AG04450 (cell line): Measurements from ENCODE around the gene ZNF367. TPM values are rescaled to one million over a fixed set of nuclear protein-coding genes. Genes with fewer than 3 reads are reported as not detected.

Experiments used
- CTCF ChIA-PET: fragments of 300-600, 350-600 bp; formaldehyde crosslinking; extraction: SDS; loops from one replicate; lab custom pipeline; 2022; ENCODE audit warnings: antibody characterized with exemption, inconsistent platforms; lab: Charles Lee
- POLR2A ChIA-PET: fragments of 350-600 bp; formaldehyde crosslinking; extraction: SDS; loops from one replicate; lab custom pipeline; 2021; ENCODE audit warnings: antibody characterized with exemption, inconsistent platforms; lab: Yijun Ruan, JAX
- DNase-seq: peaks from one replicate; pipeline ENCODE4 v3.0.0-alpha.2; 2011; ENCODE audit warnings: low read depth, low spot score
- H3K27ac ChIP-seq: one replicate; pipeline ENCODE4 v1.5.1; 2012; ENCODE audit warnings: low read depth, low read length, control low read depth
- H3K27me3 ChIP-seq: one replicate; pipeline ENCODE4 v1.6.0; 2012; ENCODE audit warnings: low read length; ENCODE audit not compliant: control insufficient read depth, insufficient read depth
- H3K4me3 ChIP-seq: 2 replicates; pipeline ENCODE4 v1.5.1; 2011; ENCODE audit warnings: mild to moderate bottlenecking, low read depth, low read length, control low read depth
- H3K9me3 ChIP-seq: 2 replicates; pipeline ENCODE4 v1.5.1; 2012; ENCODE audit warnings: low read length; ENCODE audit not compliant: control insufficient read depth, insufficient read depth
- polyA minus RNA-seq: library from RNA; depleted of rRNA, polyadenylated mRNA; stranded (reverse); fragments of >200 nt; gene quantifications from 2 replicates; pipeline ENCODE4 v1.2.3, GENCODE V29; 2011; rRNA and poly(A)+ RNA removed
- polyA plus RNA-seq: library from polyadenylated mRNA; depleted of rRNA; stranded (reverse); fragments of >200 nt; gene quantifications from 2 replicates; pipeline ENCODE4 v1.2.3, GENCODE V29; 2011; rRNA removed
- TF ChIP-seq, protein P1 (sequence below): IDR thresholded peaks from 2 replicates; pipeline ENCODE4 v1.5.1; 2011; ENCODE audit warnings: low read depth, low read length, control low read depth, inconsistent platforms

ZNF367 gene
- polyA plus RNA-seq (0.36 and 0.60 TPM in 2 replicates), polyA minus RNA-seq (0.69 and 0.74 TPM in 2 replicates)

DNA sequence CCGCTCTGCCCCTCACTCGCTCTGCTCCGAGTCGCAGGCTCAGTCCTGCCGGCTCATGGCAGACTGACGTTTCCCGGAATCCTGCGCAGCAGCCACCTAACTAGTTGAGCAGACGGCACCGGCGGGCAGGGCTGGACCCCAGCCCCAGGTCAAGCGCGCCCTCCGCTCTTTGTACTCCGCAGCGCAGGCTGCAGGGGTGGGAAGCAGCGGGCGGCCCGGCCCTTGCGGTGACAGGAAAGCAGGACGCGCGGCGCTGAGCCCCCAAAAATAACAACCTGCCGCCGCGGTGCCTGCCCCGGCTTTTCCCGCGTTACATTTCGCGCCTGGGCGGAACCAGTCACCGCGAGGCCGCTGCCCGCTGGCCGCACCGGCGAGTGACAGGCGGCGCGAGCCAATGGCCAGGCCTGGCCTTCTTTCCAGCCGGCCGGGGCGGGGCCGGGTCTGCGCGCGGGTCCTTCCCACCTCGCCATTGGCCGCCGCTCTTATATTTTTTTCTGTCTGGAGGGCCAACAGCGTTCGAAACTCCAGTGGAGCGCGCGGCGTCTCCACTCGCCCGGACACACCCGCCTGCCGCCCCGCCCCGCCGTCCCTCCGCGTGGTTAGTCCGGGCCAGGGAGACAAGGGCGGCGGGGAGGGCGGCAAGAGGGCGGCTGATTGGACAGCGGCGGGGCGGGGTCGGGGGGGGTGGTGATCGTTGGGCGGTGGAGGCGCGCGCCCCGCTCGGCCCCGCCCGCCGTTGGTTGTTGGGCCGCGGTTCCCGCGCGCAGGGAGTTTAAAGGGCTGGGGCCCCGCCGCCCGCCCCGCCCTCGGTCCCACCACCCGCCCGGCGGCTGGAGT is at the start of gene ZNF367:
Gene ZNF367 (minus strand): TSS at position 288 of the 837 bp plus-strand sequence. CDS start 338 bp downstream, outside the sequence.
- CTCF ChIA-PET: no interaction called here
- peak; percentile 90 for DNase-seq
- POLR2A ChIA-PET: no interaction called here

GRCh38 chr9:96467784-96468183 is 49.6 kb upstream of the ZNF367 start:
- CTCF ChIA-PET: interaction anchor here (0.6 kb wide), 1 partner anchor 17 kb away, joined by 3 read pairs; no protein-coding TSS in a partner anchor
- POLR2A ChIA-PET: no interaction called here
- no peak overlapping the region for H3K27ac ChIP-seq
- no peaks in the 10 kb centered on the region for H3K27me3 ChIP-seq
- no peak overlapping the region for H3K4me3 ChIP-seq
- no peak for DNase-seq
- TF ChIP-seq, protein P1, sequence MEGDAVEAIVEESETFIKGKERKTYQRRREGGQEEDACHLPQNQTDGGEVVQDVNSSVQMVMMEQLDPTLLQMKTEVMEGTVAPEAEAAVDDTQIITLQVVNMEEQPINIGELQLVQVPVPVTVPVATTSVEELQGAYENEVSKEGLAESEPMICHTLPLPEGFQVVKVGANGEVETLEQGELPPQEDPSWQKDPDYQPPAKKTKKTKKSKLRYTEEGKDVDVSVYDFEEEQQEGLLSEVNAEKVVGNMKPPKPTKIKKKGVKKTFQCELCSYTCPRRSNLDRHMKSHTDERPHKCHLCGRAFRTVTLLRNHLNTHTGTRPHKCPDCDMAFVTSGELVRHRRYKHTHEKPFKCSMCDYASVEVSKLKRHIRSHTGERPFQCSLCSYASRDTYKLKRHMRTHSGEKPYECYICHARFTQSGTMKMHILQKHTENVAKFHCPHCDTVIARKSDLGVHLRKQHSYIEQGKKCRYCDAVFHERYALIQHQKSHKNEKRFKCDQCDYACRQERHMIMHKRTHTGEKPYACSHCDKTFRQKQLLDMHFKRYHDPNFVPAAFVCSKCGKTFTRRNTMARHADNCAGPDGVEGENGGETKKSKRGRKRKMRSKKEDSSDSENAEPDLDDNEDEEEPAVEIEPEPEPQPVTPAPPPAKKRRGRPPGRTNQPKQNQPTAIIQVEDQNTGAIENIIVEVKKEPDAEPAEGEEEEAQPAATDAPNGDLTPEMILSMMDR: no peak
- H3K9me3 ChIP-seq: no peaks in the 10 kb centered on the region

More for the DNA sequence above, at the start of gene ZNF367:
- Histone ChIP-seq H3K27ac (peak within 1 kb of the TSS; percentile 83), H3K27me3 (no peaks in the 10 kb centered on the region), H3K4me3 (peak within 1 kb of the TSS; percentile 95), H3K9me3 (no peaks in the 10 kb centered on the region)
- TF ChIP-seq, protein P1: no peak

DNA sequence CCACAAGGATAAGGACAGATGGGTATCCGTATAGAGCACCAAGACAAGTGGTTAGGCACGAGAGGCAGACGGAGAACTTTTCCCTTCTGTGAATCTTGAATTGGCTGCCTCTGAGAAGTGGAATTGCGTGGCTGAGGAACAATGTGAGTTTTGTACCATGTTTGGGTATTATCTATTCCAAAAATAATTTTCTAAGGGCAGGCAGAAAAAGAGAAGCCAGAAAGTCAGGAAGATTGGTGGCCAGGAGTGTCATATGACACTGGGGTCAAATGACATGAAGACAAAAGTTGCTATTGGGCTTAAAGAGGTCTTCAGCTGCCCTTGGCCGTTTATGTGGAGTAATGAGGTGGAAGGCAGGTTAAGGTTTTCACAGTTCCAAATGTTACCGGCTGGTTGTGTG is 46.3 kb upstream of the ZNF367 start:
- Histone ChIP-seq H3K9me3 (no peaks in the 10 kb centered on the region), H3K27me3 (no peaks in the 10 kb centered on the region), H3K4me3 (no peak overlapping the region), H3K27ac (no peak overlapping the region)
- no peak for DNase-seq
- ChIA-PET CTCF (no interaction called here), POLR2A (no interaction called here)
- TF ChIP-seq, protein P1: no peak

GRCh38 chr9:96462541-96462940 is 44.4 kb upstream of the ZNF367 start:
- ChIA-PET POLR2A (no interaction called here), CTCF (no interaction called here)
- no peak for DNase-seq
- no peaks in the 10 kb centered on the region for H3K27me3 ChIP-seq
- no peaks in the 10 kb centered on the region for H3K9me3 ChIP-seq
- no peak overlapping the region for H3K4me3 ChIP-seq
- H3K27ac ChIP-seq: no peak overlapping the region
- TF ChIP-seq, protein P1: no peak

- H3K4me3 ChIP-seq: no peak overlapping the region
- no peak for DNase-seq
- ChIA-PET POLR2A (no interaction called here), CTCF (interaction anchor here (0.5 to 0.9 kb wide), 2 partner anchors 133 to 143 kb away, joined by 3 to 4 read pairs; no protein-coding TSS in a partner anchor)
- peak overlapping the region; percentile 21 for H3K27ac ChIP-seq
- TF ChIP-seq, protein P1: no peak
- H3K9me3 ChIP-seq: no peaks in the 10 kb centered on the region
- no peaks in the 10 kb centered on the region for H3K27me3 ChIP-seq
Observed at GRCh38 chr9:96461336-96461735, 43.2 kb upstream of the ZNF367 start.
